Measurements from ENCODE around the gene LYG2. TPM values are rescaled to one million over a fixed set of nuclear protein-coding genes. Genes with fewer than 3 reads are reported as not detected.
"Not testable (repeated sequence)": the region's sequence is repeated elsewhere in the genome, so short reads cannot be mapped to it uniquely, and the experiment has no call there.

The LYG2 gene
- not detected in 2 replicates for total RNA-seq (2014; rRNA removed; shearing (Covaris generic))
- not detected in 2 replicates for polyA plus RNA-seq (2015; cell fraction: cytosol; rRNA removed)
- polyA plus RNA-seq (2015; cell fraction: nucleus; rRNA removed), result not detected in 2 replicates

GRCh38 chr2:99255491-99256318, at the start of gene LYG2:
Gene LYG2 (minus strand): TSS chr2:99255666. CDS start chr2:99254260, 1,406 bp downstream.
- no peak for DNase-seq (ENCODE audit: low read depth, low spot score)
- in situ Hi-C loops (cut with HindIII; ENCODE audit: low pct_unique_long_range_greater_than_20kb, low sequenced_read_pairs), result no loop called here

DNA sequence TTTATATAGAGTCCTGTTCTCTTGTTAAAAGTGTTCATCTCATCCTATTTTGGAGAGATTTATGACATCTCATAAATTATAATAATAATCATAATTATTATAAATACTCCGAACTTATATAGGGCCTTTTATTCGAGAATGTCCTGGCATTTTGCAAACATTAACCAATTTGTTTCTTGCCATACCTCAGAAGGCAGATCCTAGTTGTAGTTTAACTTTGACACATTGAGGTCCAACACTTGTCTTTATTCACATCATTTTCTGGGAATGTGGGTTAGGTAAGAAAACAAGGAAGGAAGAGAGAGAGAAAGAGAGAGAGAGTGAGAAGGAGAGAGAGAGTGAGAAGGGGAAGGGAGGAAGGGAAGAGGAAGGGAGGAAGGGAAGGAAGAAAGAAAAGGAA, 45.6 kb upstream of the LYG2 start, which contains the start of gene LYG1:
Gene LYG1, minus strand, starts transcription at position 101 of the 400 bp plus-strand sequence. CDS start 5,527 bp downstream, outside the sequence.
- DNase-seq (ENCODE audit: low read depth, low spot score); in situ Hi-C loops (cut with HindIII; ENCODE audit: low pct_unique_long_range_greater_than_20kb, low sequenced_read_pairs): not testable (repeated sequence)

DNA sequence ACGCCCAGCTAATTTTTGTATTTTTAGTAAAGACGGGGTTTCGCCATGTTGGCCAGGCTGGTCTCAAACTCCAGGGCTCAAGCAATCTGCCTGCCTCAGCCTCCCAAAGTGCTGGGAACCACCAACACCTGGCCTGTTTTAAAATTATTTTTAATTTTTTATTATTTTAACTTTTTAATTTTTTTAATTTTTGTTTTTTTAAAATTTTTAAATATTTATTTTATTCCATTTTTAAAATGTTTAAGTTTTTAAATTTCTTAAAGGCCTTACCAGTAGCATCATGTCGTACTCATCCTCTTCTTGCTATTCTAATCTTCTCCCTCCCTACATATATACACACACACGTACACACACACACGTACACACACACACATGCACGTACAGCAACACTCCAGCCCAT, 44.1 kb upstream of the LYG2 start:
- in situ Hi-C loops (cut with HindIII; ENCODE audit: low pct_unique_long_range_greater_than_20kb, low sequenced_read_pairs), result no loop called here

DNA sequence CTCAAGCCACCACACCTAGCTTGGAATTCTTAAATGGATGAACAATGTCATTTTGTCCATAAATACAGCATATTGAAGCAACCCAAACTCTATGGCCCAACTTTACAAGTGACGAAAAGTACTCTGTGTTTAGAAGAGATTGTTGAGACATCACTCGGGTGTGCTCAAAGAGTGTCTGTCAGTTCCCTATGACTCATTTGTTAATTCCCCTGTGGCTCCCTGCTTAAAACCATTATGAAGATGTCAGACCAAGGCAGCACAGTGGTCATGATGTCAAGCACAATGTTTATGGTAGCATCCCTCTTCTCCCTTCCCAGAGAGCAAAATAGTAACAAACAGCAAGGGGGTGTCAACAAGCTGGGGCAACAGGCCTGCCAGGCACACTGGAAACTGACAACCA, 42.5 kb upstream of the LYG2 start:
- DNase-seq (ENCODE audit: low read depth, low spot score), result no peak
- in situ Hi-C loops (cut with HindIII; ENCODE audit: low pct_unique_long_range_greater_than_20kb, low sequenced_read_pairs), result no loop called here

More for the DNA sequence above, 44.1 kb upstream of the LYG2 start:
- no peak for DNase-seq (ENCODE audit: low read depth, low spot score)

DNA sequence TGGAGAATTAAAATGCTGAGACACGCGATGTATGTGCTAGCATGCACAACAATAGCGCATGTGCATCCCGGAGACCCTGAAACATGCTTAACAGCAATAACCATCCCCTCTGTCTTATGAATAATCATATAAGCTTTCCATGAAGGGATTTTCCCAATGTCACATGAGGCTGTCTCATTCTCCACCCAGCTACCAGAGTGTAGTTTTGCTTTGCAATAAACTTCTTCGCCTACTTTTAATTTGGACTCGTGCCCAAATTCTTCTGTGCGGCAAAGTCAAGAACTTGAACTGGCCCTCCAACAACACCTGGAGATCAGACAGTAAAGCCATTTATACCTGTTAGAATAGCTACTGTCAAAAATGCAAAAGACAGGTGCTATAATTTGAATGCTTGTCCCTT, 30.1 kb upstream of the LYG2 start:
- no peak for DNase-seq (ENCODE audit: low read depth, low spot score)
- in situ Hi-C loops (cut with HindIII; ENCODE audit: low pct_unique_long_range_greater_than_20kb, low sequenced_read_pairs), result no loop called here

- in situ Hi-C loops (cut with HindIII; ENCODE audit: low pct_unique_long_range_greater_than_20kb, low sequenced_read_pairs), result no loop called here
- no peak for DNase-seq (ENCODE audit: low read depth, low spot score)
These were observed 24.7 kb upstream of the LYG2 start for GRCh38 chr2:99279969-99280695.

GRCh38 chr2:99278793-99279291, 23.4 kb upstream of the LYG2 start:
- DNase-seq (ENCODE audit: low read depth, low spot score), result no peak
- in situ Hi-C loops (cut with HindIII; ENCODE audit: low pct_unique_long_range_greater_than_20kb, low sequenced_read_pairs), result no loop called here

DNA sequence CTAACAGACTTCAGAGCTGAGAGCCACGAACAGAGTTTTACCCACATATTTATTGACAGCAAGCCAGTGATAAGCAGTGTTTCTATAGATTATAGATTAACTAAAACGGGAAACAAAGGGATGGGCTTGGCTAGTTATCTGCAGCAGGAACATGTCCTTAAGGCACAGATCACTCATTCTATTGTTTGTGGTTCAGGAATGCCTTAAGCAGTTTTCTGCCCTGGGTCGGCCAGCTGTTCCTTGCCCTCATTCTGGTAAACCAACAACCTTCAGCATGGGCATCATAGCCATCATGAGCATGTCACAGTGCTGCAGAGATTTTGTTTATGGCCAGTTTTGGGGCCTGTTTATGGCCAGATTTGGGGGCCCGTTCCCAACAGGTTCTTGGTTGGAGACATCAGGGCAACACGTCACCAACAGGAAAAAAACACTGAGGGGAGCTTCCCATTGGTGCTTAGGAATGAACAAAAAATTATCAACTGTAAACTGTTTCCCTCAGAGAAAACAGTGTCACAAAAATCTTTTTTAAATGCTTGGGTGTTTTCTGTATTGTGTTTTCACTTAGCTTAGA, 22.8 kb upstream of the LYG2 start:
- in situ Hi-C loops (cut with HindIII; ENCODE audit: low pct_unique_long_range_greater_than_20kb, low sequenced_read_pairs), result not testable (repeated sequence)

DNA sequence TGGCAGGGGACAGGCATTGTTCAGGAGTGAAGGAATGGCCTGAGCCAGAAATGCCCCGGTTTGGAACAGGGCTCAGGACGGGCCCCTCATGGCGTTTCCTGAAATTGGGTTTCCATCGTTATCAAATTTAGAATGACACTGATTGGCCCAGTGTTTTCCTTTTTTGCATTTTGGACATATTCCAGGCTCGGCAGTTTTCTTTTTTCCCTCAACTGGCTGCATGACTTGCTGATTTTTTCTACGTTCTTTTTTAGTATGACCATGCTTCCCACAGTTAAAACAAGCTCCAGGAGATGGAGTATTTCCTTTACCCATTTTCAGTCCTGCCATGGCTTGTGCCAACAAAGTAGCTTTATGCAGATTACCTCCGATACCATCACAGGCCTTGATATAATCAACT, 20.4 kb upstream of the LYG2 start:
- no peak for DNase-seq (ENCODE audit: low read depth, low spot score)
- in situ Hi-C loops (cut with HindIII; ENCODE audit: low pct_unique_long_range_greater_than_20kb, low sequenced_read_pairs), result no loop called here

More for the DNA sequence above, 22.8 kb upstream of the LYG2 start:
- DNase-seq (ENCODE audit: low read depth, low spot score), result not testable (repeated sequence)

GRCh38 chr2:99261242-99261641, 5.8 kb upstream of the LYG2 start:
- DNase-seq (ENCODE audit: low read depth, low spot score), result no peak
- in situ Hi-C loops (cut with HindIII; ENCODE audit: low pct_unique_long_range_greater_than_20kb, low sequenced_read_pairs), result no loop called here

- in situ Hi-C loops (cut with HindIII; ENCODE audit: low pct_unique_long_range_greater_than_20kb, low sequenced_read_pairs), result no loop called here
These were observed 4.7 kb upstream of the LYG2 start for GRCh38 chr2:99260184-99260583.

DNA sequence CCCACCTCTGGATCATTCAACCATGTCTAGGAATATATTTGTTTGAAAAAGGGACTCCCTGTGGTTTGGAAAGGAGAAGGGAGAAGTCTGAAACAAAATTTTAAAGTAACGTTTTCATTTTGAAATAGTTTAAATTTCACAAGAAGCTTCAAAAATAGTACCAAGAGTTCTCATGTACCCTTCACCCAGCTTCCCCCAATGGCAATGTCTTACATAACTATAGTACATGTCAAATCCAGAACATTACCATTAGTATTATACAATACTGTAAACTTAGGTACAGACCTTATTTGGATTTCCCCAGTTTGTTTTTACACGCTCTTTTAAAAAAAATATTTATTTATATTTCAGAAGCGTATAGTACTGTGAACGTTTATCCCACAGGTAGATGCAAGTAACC, 4.0 kb upstream of the LYG2 start:
- in situ Hi-C loops (cut with HindIII; ENCODE audit: low pct_unique_long_range_greater_than_20kb, low sequenced_read_pairs), result no loop called here

More at GRCh38 chr2:99260184-99260583, 4.7 kb upstream of the LYG2 start:
- no peak for DNase-seq (ENCODE audit: low read depth, low spot score)

DNA sequence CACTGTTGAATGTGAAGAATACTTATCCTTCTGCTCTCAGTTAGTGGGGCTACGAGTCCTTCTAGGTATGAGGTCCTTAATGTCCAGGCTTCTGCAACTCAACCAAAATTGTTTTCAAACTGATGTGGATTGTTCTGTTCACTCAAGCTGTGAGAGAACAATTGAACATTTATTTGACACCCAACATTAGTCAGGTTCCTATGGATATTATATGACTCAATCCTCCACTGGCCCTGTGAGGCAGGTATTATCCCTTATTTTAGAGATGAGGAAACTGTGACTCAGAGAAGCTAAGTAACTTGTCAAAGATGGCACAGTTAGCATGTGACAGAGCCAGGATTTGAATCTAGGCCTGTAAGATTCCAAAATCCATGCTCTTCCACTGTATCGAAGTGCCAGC, 1.2 kb upstream of the LYG2 start:
- DNase-seq (ENCODE audit: low read depth, low spot score), result no peak
- in situ Hi-C loops (cut with HindIII; ENCODE audit: low pct_unique_long_range_greater_than_20kb, low sequenced_read_pairs), result no loop called here

More for the DNA sequence above, 4.0 kb upstream of the LYG2 start:
- no peak for DNase-seq (ENCODE audit: low read depth, low spot score)

- in situ Hi-C loops (cut with HindIII; ENCODE audit: low pct_unique_long_range_greater_than_20kb, low sequenced_read_pairs), result no loop called here
- DNase-seq (ENCODE audit: low read depth, low spot score), result no peak
These were observed 5.5 kb downstream of the LYG2 start for GRCh38 chr2:99249951-99250350.

GRCh38 chr2:99242151-99242550, 13.3 kb downstream of the LYG2 start:
- in situ Hi-C loops (cut with HindIII; ENCODE audit: low pct_unique_long_range_greater_than_20kb, low sequenced_read_pairs), result no loop called here
- no peak for DNase-seq (ENCODE audit: low read depth, low spot score)

- in situ Hi-C loops (cut with HindIII; ENCODE audit: low pct_unique_long_range_greater_than_20kb, low sequenced_read_pairs), result no loop called here
- no peak for DNase-seq (ENCODE audit: low read depth, low spot score)
These were observed 15.0 kb downstream of the LYG2 start for GRCh38 chr2:99240431-99240830.

DNA sequence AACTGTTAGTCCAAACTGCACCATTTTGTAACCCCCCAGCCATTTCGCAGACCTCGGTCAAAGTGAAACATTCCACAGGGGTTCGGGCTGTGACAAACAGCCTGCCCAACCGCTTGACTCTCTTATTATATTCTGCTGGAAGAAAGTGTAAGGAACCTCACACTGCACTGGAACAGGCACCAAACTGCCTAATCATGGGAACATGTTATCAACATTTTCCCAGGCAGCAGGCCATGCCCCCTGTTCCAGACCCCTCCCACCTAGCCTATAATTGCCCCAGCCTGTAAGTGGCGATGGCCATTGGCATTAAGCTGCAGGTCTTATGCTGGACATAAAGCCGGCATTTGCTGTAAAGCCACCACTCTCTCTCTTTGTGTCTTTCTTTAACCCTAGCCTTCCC, 16.9 kb downstream of the LYG2 start:
- in situ Hi-C loops (cut with HindIII; ENCODE audit: low pct_unique_long_range_greater_than_20kb, low sequenced_read_pairs), result no loop called here
- no peak for DNase-seq (ENCODE audit: low read depth, low spot score)

- DNase-seq (ENCODE audit: low read depth, low spot score); in situ Hi-C loops (cut with HindIII; ENCODE audit: low pct_unique_long_range_greater_than_20kb, low sequenced_read_pairs): not testable (repeated sequence)
These were observed 22.3 kb downstream of the LYG2 start for GRCh38 chr2:99233177-99233576.
